ACHN (cell line): ENCODE data around the gene SPRY4.
"Not testable (repeated sequence)": the region's sequence is repeated elsewhere in the genome, so short reads cannot be mapped to it uniquely, and the experiment has no call there.

ENCODE experiments used
- DNase-seq: peaks from one replicate; pipeline ENCODE4 v3.0.0-alpha.2; 2015
- in situ Hi-C: cut with HindIII; loops from 2 replicates; pipeline ENCODE4 v1.10.0; 2017; ENCODE audit warnings: low sequenced_read_pairs, low pct_ligation_motif_present, low pct_unique_long_range_greater_than_20kb

The SPRY4 gene, protein sequence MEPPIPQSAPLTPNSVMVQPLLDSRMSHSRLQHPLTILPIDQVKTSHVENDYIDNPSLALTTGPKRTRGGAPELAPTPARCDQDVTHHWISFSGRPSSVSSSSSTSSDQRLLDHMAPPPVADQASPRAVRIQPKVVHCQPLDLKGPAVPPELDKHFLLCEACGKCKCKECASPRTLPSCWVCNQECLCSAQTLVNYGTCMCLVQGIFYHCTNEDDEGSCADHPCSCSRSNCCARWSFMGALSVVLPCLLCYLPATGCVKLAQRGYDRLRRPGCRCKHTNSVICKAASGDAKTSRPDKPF

DNA sequence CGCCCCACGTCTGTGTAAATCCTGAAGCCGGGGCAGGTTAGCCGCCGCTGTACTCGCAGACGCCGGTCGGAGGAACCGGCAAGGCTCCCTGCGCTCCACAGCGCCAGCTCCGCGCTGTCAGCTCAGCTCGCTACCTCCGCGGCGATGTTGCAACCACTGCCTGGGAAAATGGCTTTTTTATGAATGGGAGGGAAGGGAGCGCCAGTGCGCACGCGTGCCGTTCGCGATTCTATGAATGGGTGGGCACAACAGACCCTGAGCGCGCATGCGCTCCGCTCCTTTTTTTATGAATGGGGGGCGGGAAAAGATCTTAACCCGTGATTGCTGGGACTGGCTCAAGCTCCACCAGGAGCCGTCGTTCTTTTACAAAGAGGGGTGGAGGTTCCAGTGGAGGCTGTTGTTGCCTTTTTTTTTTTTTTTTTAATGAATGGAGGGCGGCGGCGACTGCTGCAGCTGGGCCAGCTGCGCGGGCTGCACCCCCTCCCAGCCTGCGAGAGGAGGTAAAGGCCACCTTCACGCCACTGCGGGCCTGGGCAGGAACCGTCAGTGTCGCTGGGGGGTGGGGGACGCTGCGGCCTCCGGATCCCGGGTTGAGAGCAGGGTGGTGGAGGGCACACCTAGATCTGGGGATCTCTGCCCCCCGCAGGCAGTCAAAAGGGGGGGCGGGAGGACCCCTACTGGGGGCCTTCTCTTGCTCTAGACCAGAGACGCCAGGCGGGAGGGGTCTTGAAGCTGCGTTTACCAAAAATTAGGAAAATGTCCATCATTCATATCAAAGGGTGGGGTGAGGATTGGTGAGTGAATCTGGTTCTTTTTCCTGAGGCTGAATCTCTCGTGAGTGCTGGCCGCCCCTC is at the start of gene SPRY4:
Gene SPRY4, minus strand, starts transcription at position 151 of the 854 bp plus-strand sequence. CDS start 9,913 bp downstream, outside the sequence.
- in situ Hi-C loops, result no loop called here
- peak; percentile 95 for DNase-seq

DNA sequence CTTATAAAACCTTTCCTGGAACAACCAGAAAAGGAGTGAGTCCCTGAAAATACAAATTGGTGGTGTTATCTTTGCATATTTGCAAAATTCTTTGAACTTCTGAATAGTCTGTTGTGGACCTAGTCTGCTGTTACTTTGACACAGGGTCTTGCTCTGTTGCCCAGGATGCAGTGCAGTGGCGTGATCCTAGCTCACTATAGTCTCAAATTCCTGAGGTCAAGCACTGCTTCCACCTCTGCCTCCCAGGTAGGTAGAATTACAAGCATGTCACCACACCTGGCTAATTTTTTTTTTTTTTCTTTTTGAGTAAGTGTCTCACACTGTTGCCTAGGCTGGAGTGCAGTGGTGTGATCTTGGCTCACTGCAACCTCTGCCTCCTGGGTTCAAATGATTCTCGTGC is 43.7 kb upstream of the SPRY4 start:
- no peak for DNase-seq
- in situ Hi-C loops, result no loop called here

DNA sequence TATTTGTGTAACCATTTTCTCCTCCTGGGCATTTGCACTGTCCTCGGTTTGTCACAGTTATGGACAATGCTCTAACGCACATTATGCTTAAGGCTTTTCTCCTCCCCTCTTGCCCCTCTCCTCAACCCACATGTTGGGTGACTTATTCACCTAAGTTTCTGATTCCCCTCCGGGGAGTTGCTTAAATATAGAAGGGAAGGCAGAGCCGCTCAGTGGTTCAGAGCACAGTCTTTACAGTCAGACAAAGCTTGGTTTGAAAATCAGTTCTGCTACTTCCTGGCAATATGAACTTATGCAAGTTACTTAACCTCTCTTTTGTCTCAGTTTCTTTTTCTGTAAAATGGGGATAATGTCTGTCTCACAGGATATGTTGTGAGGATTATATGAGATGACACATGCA is 41.2 kb upstream of the SPRY4 start:
- in situ Hi-C loops, result no loop called here
- DNase-seq, result no peak

DNA sequence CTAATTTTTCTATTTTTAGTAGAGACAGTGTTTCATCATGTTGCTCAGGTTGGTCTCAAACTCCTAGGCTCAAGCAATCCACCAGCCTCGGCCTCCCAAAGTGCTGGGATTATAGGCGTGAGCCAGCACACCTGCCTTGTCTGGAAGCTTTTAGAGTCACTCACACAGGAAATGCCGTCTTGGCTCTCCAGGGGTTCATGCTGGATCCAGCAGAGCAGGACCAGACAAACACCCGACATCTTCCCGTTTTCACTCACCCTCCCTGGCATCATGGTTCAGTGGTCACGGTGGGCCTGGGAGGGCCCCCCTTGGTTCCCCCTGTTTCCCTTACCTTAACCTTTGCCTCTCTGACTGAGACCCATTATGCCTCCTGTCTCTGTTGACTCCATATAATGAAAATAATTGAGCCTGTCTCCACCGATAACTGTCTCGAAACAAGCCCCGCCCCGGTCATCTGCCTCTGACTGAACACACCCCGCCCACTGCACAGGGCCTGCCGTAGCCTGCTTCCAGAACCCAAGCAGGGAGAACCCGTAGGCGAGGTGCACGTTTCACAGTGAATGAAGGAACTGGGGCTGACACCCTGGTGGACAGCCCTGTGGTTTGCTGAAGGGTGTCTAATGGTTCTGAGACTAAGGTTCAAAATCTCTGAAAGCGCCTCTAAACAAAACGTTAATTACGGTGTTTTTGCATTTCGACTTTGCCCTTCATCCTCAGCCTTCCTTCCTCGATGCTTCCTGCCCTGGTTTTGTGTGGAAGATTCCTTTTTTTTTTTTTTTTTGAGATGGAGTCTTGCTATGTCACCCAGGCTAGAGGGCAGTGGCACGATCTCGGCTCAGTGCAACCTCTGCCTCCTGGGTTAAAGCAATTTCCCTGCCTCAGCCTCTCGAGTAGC is 39.7 kb upstream of the SPRY4 start:
- DNase-seq, result no peak
- in situ Hi-C loops, result no loop called here

DNA sequence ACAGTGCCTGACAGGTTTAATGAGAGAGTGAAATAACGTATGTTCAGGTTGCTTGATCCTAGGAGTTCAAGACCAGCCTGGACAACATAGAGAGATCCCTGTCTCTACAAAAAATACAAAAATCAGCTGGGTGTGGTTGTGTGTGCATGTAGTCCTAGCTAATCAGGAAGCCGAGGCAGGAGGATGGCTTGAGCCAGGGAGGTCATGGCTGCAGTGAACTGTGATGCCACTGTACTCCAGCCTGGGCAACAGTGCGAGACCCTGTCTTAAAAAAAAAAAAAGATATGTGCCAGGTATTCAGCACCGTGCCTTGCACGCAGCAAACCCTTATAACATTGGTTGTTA is 38.8 kb upstream of the SPRY4 start:
- in situ Hi-C loops, result no loop called here

DNA sequence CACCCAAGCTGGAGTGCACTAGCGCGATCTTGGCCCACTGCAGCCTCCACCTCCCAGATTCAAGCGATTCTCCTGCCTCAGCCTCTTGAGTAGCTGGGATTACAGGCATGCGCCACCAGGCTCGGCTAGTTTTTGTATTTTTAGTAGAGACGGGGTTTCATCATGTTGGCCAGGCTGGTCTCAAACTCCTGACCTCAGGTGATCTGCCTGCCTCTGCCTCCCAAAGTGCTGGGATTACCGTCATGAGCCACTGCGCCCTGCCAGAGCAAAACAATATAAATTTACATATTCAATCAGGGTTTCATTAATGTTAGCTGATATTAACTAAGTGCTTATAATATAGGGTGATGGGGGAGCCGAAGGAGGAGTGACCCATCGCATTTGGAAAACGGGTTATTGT is 37.4 kb upstream of the SPRY4 start:
- DNase-seq, in situ Hi-C loops: not testable (repeated sequence)

More for the DNA sequence above, 38.8 kb upstream of the SPRY4 start:
- DNase-seq, result no peak

DNA sequence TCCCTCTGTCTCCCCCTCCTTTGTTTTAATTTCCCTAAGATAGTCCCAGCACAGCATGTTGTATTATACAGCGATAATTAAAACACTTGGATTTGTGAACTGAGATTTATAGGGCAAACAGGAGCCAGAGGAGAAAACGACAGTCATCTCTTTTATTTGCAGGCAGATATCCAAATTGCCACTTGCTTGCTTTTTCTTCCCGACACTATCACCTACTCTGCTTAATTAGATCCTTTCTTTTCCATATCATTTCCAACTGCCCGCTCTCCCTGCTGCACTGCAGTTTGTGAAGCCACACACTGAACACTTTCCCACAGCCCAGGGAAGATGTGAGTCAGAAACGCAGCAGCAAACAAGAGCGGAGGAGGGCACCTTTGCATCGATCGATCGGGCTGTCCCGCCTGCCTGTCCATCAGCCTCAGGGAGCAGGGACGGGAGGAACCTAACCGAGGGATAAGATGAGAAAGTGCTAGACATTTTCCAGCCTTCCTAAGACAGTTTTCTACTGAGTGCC is 35.8 kb upstream of the SPRY4 start:
- in situ Hi-C loops, result no loop called here
- peak; percentile 35 for DNase-seq

DNA sequence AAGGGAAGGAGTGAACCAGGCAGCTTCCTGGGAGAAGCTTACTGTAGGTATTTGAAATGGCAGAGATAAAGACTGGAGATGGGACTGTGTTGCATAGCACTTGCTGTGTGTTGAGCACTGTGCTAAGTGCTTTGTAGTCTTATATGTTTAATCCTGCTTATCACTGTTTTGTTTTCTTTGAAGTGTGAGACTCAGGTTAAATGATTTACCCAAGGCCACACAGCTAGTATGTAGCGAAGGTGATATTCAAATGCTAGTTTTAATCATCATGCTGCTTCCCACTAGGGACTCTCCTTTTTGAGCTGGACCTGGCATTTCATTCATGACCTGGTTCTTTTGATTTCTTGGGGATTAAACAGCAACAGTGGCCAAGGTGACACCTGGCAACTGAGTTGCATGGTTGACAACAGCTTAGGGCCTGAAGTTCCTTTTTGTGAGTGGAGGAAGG is 35.3 kb upstream of the SPRY4 start:
- in situ Hi-C loops, result no loop called here
- no peak for DNase-seq

DNA sequence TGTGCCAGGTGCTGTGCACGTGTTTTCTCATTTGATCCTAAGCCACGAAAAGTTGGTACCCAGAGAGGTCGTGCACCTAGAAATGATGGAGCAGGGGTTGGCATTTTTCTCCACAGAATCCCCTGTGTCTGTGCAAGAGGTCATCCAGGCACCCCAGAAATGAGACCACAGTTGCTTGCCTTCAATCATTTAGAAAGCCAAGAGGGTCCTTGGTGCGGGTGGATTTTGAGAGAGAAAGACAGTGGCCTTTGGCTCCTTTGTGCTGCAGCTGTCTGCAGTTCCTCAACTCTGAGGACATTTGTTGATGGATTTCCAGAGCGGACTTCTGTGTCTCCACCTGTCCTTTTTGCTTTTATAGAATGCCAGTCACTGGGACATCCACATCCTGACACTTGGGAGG is 33.8 kb upstream of the SPRY4 start:
- no peak for DNase-seq
- in situ Hi-C loops, result no loop called here

DNA sequence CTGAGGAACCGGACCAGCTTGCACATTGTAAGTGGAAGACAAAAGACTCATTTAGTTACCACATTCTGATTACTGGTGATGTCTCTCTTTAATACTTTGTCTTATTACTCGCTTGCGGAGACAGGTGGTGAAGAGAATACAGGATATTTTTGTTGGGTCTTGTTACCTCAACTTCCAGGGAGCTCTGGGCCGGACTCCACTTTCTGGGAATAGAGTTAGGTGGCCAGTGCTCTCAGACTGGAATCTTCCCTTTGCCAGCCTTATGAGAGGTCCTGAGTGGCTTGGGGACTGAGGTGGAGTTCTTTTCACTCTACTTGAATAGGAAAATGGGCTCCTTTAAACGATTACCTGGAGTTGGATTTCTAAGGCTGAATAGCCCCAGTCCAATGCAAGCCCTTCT is 33.3 kb upstream of the SPRY4 start:
- no peak for DNase-seq
- in situ Hi-C loops, result no loop called here

DNA sequence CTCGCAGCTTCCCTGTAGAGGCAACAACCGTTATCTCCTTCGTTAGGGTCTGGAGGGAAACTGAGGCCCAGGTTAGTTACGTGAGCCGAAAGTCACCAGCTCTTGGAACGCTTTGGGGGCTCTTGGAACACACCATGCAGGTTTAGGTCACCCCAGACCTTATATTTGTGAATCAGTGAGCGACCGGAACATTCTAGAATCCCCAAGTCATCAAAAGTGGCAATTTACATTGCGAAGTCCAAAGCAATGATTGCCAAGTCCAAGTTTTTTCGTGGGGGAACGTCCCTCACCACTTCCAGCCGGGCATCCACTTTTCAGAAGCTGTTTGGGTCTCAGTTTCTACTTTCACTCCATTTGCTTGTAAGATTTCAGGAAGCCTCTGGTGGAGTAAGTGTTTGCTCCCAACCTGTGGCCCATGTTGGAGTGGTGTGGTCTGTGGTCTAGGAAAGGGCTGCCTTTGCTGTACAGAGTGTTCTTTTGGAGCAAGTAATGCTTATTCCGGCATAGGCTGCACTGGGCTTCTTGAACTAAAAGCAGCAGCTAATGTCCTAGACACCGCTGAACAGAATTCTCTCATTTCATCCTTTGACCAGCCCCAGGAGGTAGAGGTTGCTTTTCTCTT is 32.8 kb upstream of the SPRY4 start:
- in situ Hi-C loops, result no loop called here
- no peak for DNase-seq

DNA sequence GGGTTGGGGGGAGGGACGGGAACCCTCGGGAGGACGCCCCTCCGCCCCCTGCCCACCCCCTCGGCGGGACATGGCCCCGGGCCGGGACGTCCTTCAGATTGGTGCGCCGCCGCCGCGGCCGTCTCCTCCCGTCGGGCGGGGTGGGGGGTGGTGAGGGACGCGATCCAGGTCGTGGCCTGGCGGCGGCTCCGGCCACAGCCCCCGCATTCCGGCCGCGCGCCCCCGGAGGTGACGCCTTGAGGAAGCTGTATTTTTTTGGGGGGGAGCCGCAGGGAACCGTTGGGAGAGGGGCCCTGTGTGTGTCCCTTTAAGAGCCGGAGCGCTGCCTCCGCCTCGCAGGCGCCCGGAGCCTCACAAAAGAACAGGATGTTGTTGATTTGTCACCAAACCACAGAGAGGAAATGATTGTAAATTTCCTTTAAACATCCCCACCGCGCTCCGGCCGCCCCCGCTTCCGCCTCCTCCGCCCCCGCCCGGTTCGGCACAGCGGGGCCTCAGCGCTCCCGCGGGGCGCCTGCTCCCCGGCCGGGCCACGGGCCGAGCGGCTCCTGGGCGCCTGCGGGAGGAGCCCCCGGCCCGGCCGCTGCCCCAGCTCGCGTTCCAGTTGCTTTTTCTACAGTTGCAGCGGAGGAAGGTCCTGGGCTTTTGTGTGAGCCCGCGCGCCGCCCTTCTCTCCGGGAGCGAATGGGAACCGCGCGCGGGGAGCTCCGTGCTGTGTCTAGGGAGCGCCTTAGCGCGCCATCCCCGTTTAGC is 32.1 kb upstream of the SPRY4 start:
- peak; percentile 82 for DNase-seq
- in situ Hi-C loops, result no loop called here

DNA sequence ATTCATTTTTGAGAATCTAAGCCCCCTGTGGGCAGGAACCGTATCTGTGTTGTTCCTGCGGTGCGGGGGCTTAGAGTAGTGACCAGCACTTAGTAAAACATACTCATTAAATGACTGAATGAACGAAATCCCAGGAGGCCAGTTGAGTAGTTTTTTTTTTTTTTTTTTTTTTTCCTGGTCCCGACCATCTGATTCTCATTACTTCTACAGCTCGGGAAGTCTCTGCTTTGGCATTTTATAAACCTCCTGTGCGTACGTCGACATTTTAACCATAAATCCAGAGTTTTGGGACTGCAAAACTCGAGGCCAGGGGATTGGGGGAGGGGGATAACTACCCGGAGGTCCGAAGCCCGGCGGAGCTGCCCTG is 31.5 kb upstream of the SPRY4 start:
- no peak for DNase-seq
- in situ Hi-C loops, result no loop called here

DNA sequence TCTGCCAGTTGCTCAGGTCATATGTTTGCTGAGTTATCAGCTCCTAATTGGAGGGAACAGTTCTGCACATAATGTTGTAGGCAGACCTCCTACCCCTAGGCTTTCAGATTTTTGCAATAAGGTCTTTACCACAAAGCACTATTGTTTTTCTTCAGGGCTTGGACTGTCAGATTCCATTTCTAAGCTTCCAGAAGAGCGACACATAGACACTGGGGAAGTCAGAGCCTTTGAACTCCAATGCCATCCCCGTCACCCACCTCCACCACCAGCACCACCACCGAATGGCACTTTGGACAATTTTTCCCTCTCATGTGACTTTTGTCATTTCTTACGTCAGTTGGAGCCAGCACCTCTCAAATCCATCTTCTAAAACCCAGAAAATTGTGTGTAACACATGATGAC is 28.3 kb upstream of the SPRY4 start:
- no peak for DNase-seq
- in situ Hi-C loops, result no loop called here

DNA sequence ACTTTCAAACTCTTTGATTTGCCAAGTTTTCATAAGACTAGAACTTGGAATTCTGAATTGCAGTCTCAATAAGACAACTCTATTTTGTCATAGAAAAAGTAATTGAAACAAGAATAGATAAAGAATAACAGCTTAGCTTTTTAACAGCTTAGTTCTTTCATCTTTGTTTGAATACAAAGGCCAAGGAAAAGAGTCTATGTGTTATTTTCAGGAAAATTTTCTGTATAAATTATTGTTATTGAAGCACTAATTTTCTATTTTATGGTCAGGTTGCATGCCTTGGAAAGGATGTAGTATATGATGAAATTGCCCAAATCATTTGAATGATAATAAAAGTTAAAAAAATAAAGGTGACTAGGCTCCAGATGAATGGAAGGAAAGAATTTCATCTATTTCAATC is 25.2 kb upstream of the SPRY4 start:
- in situ Hi-C loops, result no loop called here

DNA sequence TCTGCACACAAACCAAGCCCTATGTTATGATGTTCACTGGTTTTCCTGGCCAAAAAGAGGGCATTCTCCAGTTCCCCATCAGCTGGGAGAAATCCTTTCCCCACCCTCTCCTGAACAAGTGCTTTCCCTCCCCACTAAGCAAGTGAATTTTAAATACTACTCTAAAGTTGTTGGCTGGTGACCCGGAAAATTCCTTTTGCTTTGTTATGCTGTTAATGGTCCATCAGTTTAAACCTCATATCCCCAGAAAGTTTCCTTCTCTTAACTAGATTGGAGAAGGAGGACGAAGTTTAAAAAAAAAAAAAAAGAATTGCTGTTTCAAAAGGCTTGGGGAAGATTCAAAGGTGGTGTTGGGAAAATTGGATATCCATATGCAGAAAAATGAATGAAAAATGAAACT is 21.9 kb upstream of the SPRY4 start:
- no peak for DNase-seq
- in situ Hi-C loops, result no loop called here

More for the DNA sequence above, 25.2 kb upstream of the SPRY4 start:
- no peak for DNase-seq

DNA sequence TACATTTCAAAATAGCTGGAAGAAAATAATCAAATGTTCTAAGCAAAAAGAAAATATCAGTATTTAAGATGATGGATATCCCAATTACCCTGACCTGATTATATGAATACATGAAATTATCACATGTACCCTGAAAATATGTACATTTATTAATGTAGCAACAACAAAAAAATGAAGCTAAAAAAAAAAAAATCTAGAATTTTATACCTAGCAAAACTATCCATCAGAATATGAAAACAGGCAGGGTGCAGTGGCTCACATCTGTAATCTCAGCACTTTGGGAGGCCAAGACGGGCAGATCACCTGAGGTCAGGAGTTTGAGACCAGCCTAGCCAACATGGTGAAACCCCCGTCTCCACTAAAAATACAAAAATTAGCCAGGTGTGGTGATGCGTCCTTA is 20.1 kb upstream of the SPRY4 start:
- in situ Hi-C loops, DNase-seq: not testable (repeated sequence)

DNA sequence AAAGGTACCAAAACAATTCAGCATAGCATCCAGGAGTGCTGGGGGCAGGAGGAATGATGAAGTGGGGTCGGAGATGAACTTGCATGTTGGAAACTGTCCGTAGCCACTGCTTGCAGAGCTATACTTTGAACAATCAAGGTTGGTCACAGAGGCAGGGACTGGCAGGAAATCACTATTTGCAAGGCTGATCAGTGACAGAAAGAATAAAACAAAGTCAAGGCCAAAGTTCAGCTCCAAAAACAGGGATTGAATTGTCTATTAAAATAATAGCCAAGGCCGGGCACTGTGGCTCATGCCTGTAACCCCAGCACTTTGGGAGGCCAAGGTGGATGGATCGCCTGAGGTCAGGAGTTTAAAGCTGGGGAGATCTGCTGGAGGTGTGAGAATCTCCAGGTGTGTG is 18.7 kb upstream of the SPRY4 start:
- in situ Hi-C loops, result no loop called here
- no peak for DNase-seq
